HTR-8/SVneo (cell line): ENCODE data around the gene HTR2C.
"Not testable (repeated sequence)": the region's sequence is repeated elsewhere in the genome, so short reads cannot be mapped to it uniquely, and the experiment has no call there.

Experiments
- DNase-seq: peaks from one replicate; pipeline ENCODE4 v3.0.0; 2011; ENCODE audit warnings: low spot score, mixed read lengths; ENCODE audit not compliant: insufficient read length
- FAIRE-seq: peaks from 2 replicates; lab custom pipeline; 2011; peaks lifted over from hg19 to GRCh38; lab: Jason Lieb, UNC

The HTR2C gene

GRCh38 chrX:114710571-114710970, 126.7 kb downstream of the HTR2C start:
- DNase-seq (no peak), FAIRE-seq (no peak)

DNA sequence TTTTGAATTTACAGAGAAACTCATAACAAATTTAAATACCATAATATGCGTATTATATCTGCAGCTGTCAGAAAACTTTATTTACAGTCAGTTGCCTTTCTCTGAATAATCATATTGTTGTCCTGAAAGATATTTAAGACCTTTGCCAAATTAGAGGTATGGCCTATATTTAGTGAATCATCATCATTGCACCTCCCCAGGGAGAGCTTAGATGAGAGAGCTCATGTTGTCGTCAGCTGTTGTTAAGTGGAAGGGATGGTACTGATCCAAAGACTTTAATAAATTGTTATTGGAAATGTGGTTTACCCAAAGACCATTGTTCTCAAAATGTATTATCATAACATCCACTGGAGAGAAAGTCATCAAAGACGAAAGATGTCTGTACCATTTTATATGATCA, 128.6 kb downstream of the HTR2C start:
- DNase-seq (no peak), FAIRE-seq (no peak)

- DNase-seq (no peak), FAIRE-seq (no peak)
Observed at GRCh38 chrX:114715096-114715495, 131.2 kb downstream of the HTR2C start.

DNA sequence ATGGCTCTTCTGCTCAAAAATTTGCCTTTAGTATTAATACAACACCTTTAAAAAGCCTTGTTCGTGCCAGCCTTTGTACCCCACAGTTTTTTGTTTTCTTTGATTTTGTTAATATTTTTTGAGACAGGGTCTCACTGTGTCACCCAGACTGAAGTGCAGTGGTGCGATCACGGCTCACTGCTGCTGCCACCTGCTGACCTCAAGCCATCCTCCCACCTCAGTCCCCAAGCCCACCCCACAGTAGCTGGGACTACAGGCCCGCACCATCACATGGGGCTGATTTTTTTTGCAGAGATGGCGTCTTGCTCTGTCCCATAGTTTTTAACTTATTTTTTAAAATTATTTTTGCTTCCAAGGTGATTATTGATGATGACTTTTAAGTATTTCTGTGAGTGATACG, 134.0 kb downstream of the HTR2C start:
- no peak for FAIRE-seq
- no peak for DNase-seq

DNA sequence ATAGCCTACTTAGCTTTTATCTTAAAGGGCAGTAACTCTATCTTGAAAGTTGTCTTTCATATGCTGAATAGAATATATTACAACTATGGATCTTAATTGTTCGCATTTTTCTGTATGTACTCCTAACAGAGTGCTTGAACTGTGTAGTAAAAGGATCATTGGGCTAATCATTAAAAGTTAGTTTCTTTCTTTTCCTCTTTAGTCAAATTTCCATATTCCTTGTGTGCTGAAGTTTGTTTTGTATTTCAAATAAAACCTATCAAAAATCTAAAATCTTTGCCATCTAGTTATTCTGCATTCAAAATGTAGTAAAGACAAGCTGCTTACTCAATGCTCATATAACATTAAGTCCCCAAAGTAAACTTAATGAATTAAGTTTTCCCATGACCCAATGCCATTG, 182.7 kb downstream of the HTR2C start:
- DNase-seq (no peak), FAIRE-seq (no peak)

GRCh38 chrX:114774691-114775090, 190.8 kb downstream of the HTR2C start:
- no peak for FAIRE-seq
- DNase-seq, result no peak

GRCh38 chrX:114782925-114783324, 199.0 kb downstream of the HTR2C start:
- FAIRE-seq (no peak), DNase-seq (no peak)

GRCh38 chrX:114787061-114787460, 203.2 kb downstream of the HTR2C start:
- no peak for DNase-seq
- no peak for FAIRE-seq

- DNase-seq (no peak), FAIRE-seq (no peak)
Observed at GRCh38 chrX:114797494-114797893, 213.6 kb downstream of the HTR2C start.

DNA sequence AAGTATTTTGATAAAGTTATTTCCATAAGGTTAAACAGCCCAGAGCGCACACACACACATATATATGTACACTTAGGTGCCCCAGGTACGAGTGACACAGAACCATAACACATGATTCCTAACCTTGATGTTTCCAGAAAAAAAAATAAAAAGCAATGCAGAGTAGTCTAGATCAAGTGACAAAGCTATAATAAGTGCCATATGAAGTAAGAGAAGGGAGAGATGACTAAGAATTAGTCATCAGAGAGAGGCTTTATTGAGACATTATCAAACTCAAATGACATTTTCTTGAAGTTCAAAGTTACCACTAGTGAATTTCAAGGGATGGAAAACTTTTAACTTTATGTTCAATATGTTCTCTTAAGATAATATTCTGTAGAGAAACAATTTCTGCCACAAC, 215.0 kb downstream of the HTR2C start:
- no peak for DNase-seq
- FAIRE-seq, result no peak

DNA sequence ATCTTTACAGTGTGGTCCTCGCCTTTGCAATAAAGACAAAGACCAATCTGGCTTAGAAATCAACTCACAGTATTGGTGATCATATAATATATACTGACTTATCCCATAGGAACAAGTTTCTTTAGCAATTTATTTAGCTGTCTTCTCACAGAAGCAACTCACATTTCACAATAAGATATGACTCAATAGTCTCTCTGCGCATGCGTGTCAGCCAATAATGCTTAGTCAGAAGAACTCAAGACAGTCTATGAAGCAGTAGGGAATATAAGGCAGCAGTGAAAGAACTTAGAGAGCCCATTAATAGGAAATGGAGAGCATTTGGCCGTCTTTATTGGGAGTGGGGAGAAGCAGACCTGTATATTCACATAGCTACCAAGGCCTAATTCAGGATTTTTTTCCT, 216.8 kb downstream of the HTR2C start:
- DNase-seq, result no peak
- FAIRE-seq, result no peak

DNA sequence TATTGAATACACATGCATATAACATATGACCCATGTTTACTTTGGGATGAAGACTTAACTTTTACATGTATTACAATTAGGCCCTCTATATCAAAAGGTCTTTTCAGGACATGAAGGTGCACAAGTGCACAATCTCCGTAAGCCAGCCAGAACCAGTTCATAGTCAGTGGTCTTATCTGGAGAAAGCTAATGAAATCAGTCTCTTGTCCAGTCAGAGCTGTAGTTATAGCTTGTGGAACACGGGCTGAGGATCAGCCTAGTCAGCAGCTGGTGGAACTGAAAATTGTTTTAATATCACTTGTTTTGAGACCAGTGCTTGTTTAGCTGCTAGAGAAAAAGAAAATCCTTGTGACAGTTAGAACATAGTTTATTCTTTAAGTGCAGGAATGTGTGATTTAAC, 235.6 kb downstream of the HTR2C start:
- FAIRE-seq (no peak), DNase-seq (no peak)

GRCh38 chrX:114841051-114841450, 257.2 kb downstream of the HTR2C start:
- DNase-seq (peak; percentile 0), FAIRE-seq (no peak)

DNA sequence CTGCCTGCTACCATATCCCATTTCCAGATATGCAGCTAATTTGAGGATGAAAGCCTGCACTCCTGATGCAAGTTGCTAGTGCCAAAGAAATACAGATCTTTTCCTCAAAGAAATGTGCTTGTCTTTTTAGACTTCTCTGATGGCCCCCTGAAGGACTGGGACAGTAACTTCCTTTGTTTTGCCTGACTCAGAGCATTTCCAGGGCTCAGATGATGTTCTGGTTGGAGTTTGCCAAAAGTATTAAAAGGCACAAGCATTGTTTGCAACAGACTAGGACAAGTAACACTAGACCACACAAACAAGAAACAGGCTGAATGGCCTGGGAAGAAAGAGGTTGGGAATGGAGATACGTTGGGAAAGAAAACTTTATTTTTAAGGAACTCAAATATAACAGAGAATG, 258.3 kb downstream of the HTR2C start:
- FAIRE-seq (no peak), DNase-seq (no peak)

DNA sequence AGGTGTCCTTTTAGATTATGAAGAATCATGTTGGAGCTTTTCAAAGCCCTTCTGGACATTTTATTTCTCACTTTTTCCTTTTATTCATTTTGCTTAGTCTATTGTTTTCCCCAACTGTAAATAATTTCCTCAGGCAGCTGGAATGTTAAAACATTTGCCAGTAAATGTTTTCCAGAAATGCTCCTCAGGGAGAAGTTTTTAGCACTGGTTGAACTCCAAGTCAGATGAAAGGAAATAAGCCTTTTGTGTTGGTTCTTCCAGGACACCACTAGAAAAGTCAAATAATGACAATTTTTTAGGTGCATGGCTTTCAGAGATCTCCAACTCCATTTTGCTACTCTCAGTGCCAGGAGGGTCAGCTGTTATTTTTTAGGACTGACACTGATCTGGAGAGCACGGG, 305.6 kb downstream of the HTR2C start:
- FAIRE-seq, result no peak

GRCh38 chrX:114903618-114904017, 319.7 kb downstream of the HTR2C start:
- DNase-seq, result no peak
- FAIRE-seq, result no peak

More for the DNA sequence above, 305.6 kb downstream of the HTR2C start:
- DNase-seq, result no peak

- FAIRE-seq (no peak), DNase-seq (no peak)
Observed at GRCh38 chrX:114905251-114905650, 321.4 kb downstream of the HTR2C start.

GRCh38 chrX:114906984-114907510, 323.2 kb downstream of the HTR2C start:
- FAIRE-seq (no peak), DNase-seq (no peak)

GRCh38 chrX:114924423-114924822, 340.5 kb downstream of the HTR2C start:
- no peak for DNase-seq
- FAIRE-seq, result no peak

DNA sequence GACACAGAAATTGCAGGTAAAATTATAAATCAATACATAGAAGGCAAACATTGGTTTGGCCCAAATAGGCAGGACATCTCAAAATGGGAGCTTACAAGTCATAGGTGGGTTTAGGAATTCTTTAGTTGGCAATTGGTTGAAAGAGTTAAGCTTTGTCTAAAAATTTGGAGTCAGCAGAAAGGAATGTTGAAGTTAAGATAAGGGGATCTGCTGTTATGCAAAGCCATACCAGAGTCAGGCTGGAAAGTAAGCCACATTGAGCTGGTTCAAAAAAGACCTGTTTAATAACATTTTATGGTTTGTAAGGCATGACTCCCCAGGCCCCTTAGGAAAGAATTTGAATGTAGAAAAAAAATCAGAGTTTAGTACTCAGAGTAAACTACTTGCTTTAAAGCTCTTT, 341.0 kb downstream of the HTR2C start:
- DNase-seq (no peak), FAIRE-seq (no peak)

DNA sequence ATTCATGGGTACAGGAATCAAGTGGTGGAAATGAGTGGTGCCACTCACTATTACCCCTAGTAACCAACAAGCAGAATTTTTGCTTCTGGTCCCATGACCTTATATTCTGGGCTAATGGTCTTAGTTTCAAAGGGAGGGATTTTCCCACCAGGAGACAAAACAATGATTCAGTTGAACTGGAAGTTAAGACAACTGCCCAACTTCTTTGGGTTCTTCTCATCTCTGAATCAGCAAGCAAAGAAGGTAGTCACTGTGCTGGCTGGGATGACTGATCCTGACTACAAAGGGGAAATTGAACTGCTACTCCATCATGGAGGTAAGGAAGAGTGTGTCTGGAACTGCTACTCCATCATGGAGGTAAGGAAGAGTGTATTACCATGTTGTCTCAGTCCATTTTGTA, 346.3 kb downstream of the HTR2C start:
- DNase-seq (no peak), FAIRE-seq (no peak)

DNA sequence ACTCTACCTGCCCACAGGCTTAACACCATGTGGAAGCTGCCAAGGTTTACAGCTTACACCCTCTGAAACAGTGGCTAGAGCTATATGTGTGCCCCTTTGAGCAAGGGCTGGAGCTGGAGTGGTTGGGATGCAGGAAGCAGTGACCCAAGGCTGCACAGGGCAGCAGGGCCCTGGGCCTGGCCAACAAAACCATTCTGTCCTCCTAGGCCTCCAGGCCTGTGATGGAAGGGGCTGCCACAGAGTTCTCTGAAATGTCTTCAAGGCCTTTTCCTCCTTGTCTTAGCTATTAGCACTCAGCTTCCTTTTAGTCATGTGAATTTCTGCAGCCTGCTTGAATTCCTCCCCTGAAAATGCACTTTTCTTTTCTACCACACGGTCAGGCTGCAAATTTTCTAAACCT, 348.7 kb downstream of the HTR2C start:
- FAIRE-seq (no peak), DNase-seq (no peak)

DNA sequence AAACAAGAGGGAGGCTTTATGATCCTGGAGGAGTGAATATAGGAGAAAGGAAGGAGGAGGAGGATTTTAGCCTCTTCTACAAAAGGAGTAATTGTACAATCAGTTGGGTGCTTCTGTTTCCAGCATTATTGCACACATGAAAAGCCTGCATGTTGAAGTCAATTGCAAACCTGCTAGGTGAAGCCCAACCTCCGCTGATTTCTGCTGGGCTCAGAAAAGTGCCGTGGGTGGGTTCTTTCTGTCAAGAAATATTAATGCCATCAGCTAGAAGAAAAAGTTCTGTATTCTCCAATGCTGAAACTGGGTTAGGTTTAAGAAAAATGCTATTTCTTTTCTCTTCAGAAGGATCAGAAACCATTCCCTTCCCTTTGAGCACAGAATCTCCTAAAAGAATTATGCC, 349.4 kb downstream of the HTR2C start:
- not testable (repeated sequence) for DNase-seq, FAIRE-seq
